ENCODE measurements around the gene AUH. TPM values are rescaled to one million over a fixed set of nuclear protein-coding genes. Genes with fewer than 3 reads are reported as not detected.

AUH gene
- total RNA-seq, 1 donor from 2014 or later: 9.8 TPM

GRCh38 chr9:91398926-91399325 lies 37.2 kb upstream of the AUH start:
- H3K36me3 Mint-ChIP-seq (ENCODE audit: low read depth, unreplicated experiment): no peaks in the 10 kb centered on the region
- H3K4me2 ChIP-seq (ENCODE audit: low read length): no peak overlapping the region
- H3K27ac ChIP-seq (ENCODE audit: low read depth, low read length): no peak overlapping the region
- no peak overlapping the region for H3K9ac ChIP-seq (ENCODE audit: low read length)
- no peak overlapping the region for H3K27ac Mint-ChIP-seq (ENCODE audit: unreplicated experiment)
- no peak overlapping the region for H3K4me3 Mint-ChIP-seq (ENCODE audit: unreplicated experiment)
- peaks cover 15% of the 10 kb centered on the region for H3K4me1 Mint-ChIP-seq (ENCODE audit: low read depth, unreplicated experiment)
- H3K4me1 ChIP-seq (ENCODE audit: insufficient read depth, low read length): peaks cover 15% of the 10 kb centered on the region
- no peak for TF ChIP-seq EZH2 (IDR thresholded peaks at IDR 0.05; ENCODE audit: insufficient read depth, low read length)
- TF ChIP-seq CTCF (IDR thresholded peaks at IDR 0.05; ENCODE audit: insufficient read depth, low read depth, low read length): no peak
- H3K27me3 Mint-ChIP-seq (ENCODE audit: low read depth, unreplicated experiment): no peaks in the 10 kb centered on the region
- H3K79me2 ChIP-seq (ENCODE audit: insufficient read depth, low read length): no peaks in the 10 kb centered on the region
- no peak overlapping the region for H3K4me3 ChIP-seq (ENCODE audit: insufficient read depth, low read depth, low read length)
- FAIRE-seq (no peak), DNase-seq (ENCODE audit: low read depth) (no peak)
- H4K20me1 ChIP-seq (ENCODE audit: insufficient read depth, low read length): no peaks in the 10 kb centered on the region
- no peaks in the 10 kb centered on the region for H3K27me3 ChIP-seq (ENCODE audit: insufficient read depth, low read length)
- H3K36me3 ChIP-seq (ENCODE audit: insufficient read depth, low read length): no peaks in the 10 kb centered on the region
- no peaks in the 10 kb centered on the region for H3K9me3 ChIP-seq (ENCODE audit: insufficient read depth, low read depth, low read length)
- H2AFZ ChIP-seq (ENCODE audit: low read depth, low read length): no peak overlapping the region
- no peaks in the 10 kb centered on the region for H3K9me3 Mint-ChIP-seq (ENCODE audit: unreplicated experiment)

- TF ChIP-seq CTCF (IDR thresholded peaks at IDR 0.05; ENCODE audit: insufficient read depth, low read depth, low read length) (no peak), EZH2 (IDR thresholded peaks at IDR 0.05; ENCODE audit: insufficient read depth, low read length) (no peak)
- peak overlapping the region; percentile 3 for H3K9ac ChIP-seq (ENCODE audit: low read length)
- FAIRE-seq (no peak), DNase-seq (ENCODE audit: low read depth) (peak; percentile 94)
- Mint-ChIP-seq H3K4me1 (ENCODE audit: low read depth, unreplicated experiment) (peaks cover 14% of the 10 kb centered on the region), H3K4me3 (ENCODE audit: unreplicated experiment) (no peak overlapping the region), H3K27ac (ENCODE audit: unreplicated experiment) (peak overlapping the region; percentile 8), H3K27me3 (ENCODE audit: low read depth, unreplicated experiment) (no peaks in the 10 kb centered on the region), H3K36me3 (ENCODE audit: low read depth, unreplicated experiment) (no peaks in the 10 kb centered on the region), H3K9me3 (ENCODE audit: unreplicated experiment) (no peaks in the 10 kb centered on the region)
- no peaks in the 10 kb centered on the region for H4K20me1 ChIP-seq (ENCODE audit: insufficient read depth, low read length)
- H3K36me3 ChIP-seq (ENCODE audit: insufficient read depth, low read length): no peaks in the 10 kb centered on the region
- peak overlapping the region; percentile 46 for H3K27ac ChIP-seq (ENCODE audit: low read depth, low read length)
- H3K9me3 ChIP-seq (ENCODE audit: insufficient read depth, low read depth, low read length): no peaks in the 10 kb centered on the region
- H3K4me2 ChIP-seq (ENCODE audit: low read length): peak overlapping the region; percentile 72
- peaks cover 15% of the 10 kb centered on the region for H3K4me1 ChIP-seq (ENCODE audit: insufficient read depth, low read length)
- H3K79me2 ChIP-seq (ENCODE audit: insufficient read depth, low read length): no peaks in the 10 kb centered on the region
- H2AFZ ChIP-seq (ENCODE audit: low read depth, low read length): no peak overlapping the region
- H3K27me3 ChIP-seq (ENCODE audit: insufficient read depth, low read length): no peaks in the 10 kb centered on the region
- H3K4me3 ChIP-seq (ENCODE audit: insufficient read depth, low read depth, low read length): no peak overlapping the region
Observed at GRCh38 chr9:91395553-91396471, 34.1 kb upstream of the AUH start.

GRCh38 chr9:91395106-91395552 lies 33.4 kb upstream of the AUH start:
- Mint-ChIP-seq H3K4me3 (ENCODE audit: unreplicated experiment) (no peak overlapping the region), H3K9me3 (ENCODE audit: unreplicated experiment) (no peaks in the 10 kb centered on the region), H3K36me3 (ENCODE audit: low read depth, unreplicated experiment) (no peaks in the 10 kb centered on the region), H3K4me1 (ENCODE audit: low read depth, unreplicated experiment) (peaks cover 14% of the 10 kb centered on the region), H3K27me3 (ENCODE audit: low read depth, unreplicated experiment) (no peaks in the 10 kb centered on the region), H3K27ac (ENCODE audit: unreplicated experiment) (peak overlapping the region; percentile 8)
- DNase-seq (ENCODE audit: low read depth): no peak
- Histone ChIP-seq H3K79me2 (ENCODE audit: insufficient read depth, low read length) (no peaks in the 10 kb centered on the region), H3K36me3 (ENCODE audit: insufficient read depth, low read length) (no peaks in the 10 kb centered on the region), H3K9me3 (ENCODE audit: insufficient read depth, low read depth, low read length) (no peaks in the 10 kb centered on the region), H2AFZ (ENCODE audit: low read depth, low read length) (no peak overlapping the region), H3K4me2 (ENCODE audit: low read length) (peak overlapping the region; percentile 72), H3K4me3 (ENCODE audit: insufficient read depth, low read depth, low read length) (no peak overlapping the region), H3K27ac (ENCODE audit: low read depth, low read length) (no peak overlapping the region), H3K9ac (ENCODE audit: low read length) (no peak overlapping the region), H3K4me1 (ENCODE audit: insufficient read depth, low read length) (peaks cover 15% of the 10 kb centered on the region), H4K20me1 (ENCODE audit: insufficient read depth, low read length) (no peaks in the 10 kb centered on the region), H3K27me3 (ENCODE audit: insufficient read depth, low read length) (no peaks in the 10 kb centered on the region)
- TF ChIP-seq CTCF (IDR thresholded peaks at IDR 0.05; ENCODE audit: insufficient read depth, low read depth, low read length): no peak
- no peak for TF ChIP-seq EZH2 (IDR thresholded peaks at IDR 0.05; ENCODE audit: insufficient read depth, low read length)
- FAIRE-seq: no peak
